DOHH2 (cell line): Measurements from ENCODE around the gene PON3.

Experiments used
- EZH2phosphoT487 ChIP-seq: fragments of 200-600 bp; sonication (generic); IDR thresholded peaks from 2 replicates; pipeline ENCODE4 v1.6.1; 2017; ENCODE audit warnings: borderline replicate concordance, mild to moderate bottlenecking, antibody characterized with exemption, low read length, moderate library complexity, mixed read lengths
- TF ChIP-seq, protein P1 (sequence below): fragments of 200-600 bp; sonication (generic); IDR thresholded peaks from one replicate; pipeline ENCODE4 v1.5.1; 2014; ENCODE audit warnings: antibody characterized with exemption, mild to moderate bottlenecking, low read depth, low read length; ENCODE audit not compliant: poor library complexity, severe bottlenecking

DNA sequence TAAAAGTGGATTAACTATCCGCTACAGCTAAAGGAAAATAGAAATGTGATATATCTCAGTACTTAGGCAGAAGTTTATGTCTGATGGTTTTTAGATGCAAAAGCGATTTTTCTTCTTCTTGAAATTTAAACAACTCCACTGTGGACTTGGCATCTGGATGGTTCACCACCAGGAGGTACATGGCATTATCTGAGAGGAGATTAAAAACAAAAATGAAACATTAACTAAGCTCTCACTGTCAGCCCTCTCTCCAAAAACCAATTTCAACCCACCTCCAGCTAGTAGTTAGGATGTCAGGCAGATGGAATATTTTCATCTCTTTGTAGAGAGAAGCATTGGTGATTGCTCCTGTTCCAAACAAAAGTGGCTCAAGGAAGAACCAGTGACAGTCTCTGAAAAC lies 84.8 kb downstream of the PON3 start:
- TF ChIP-seq, protein P1, sequence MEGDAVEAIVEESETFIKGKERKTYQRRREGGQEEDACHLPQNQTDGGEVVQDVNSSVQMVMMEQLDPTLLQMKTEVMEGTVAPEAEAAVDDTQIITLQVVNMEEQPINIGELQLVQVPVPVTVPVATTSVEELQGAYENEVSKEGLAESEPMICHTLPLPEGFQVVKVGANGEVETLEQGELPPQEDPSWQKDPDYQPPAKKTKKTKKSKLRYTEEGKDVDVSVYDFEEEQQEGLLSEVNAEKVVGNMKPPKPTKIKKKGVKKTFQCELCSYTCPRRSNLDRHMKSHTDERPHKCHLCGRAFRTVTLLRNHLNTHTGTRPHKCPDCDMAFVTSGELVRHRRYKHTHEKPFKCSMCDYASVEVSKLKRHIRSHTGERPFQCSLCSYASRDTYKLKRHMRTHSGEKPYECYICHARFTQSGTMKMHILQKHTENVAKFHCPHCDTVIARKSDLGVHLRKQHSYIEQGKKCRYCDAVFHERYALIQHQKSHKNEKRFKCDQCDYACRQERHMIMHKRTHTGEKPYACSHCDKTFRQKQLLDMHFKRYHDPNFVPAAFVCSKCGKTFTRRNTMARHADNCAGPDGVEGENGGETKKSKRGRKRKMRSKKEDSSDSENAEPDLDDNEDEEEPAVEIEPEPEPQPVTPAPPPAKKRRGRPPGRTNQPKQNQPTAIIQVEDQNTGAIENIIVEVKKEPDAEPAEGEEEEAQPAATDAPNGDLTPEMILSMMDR: no peak
- TF ChIP-seq EZH2phosphoT487: no peak
